KOPT-K1 (cell line): ENCODE results near the gene CFAP410.
A peak's percentile ranks its signal among the peaks of the same experiment; 100 is the strongest.
"Not testable (repeated sequence)": the region's sequence is repeated elsewhere in the genome, so short reads cannot be mapped to it uniquely, and the experiment has no call there.

Experiments used
- H3K27ac ChIP-seq: fragments of 200-600 bp; sonication (generic); 2 replicates; pipeline ENCODE4 v1.5.1; 2016; ENCODE audit warnings: antibody characterized with exemption, mild to moderate bottlenecking, low read depth, low read length; ENCODE audit not compliant: poor library complexity, severe bottlenecking
- H3K36me3 ChIP-seq: fragments of 200-600 bp; sonication (generic); 2 replicates; pipeline ENCODE4 v1.5.1; 2017; ENCODE audit warnings: antibody characterized with exemption, mild to moderate bottlenecking, low read length, moderate library complexity; ENCODE audit not compliant: insufficient read depth
- H3K9me3 ChIP-seq: fragments of 200-600 bp; sonication (generic); 2 replicates; pipeline ENCODE4 v1.5.1; 2017; ENCODE audit warnings: antibody characterized with exemption, low read length, mild to moderate bottlenecking; ENCODE audit not compliant: insufficient read depth, poor library complexity, severe bottlenecking

Gene CFAP410

GRCh38 chr21:44312089-44312488, 27.1 kb downstream of the CFAP410 start:
- Histone ChIP-seq H3K36me3 (peaks cover 64% of the 10 kb centered on the region; the same call in 1 of the 2 replicates), H3K9me3 (no peaks in the 10 kb centered on the region), H3K27ac (no peak overlapping the region)

- H3K27ac ChIP-seq: no peak overlapping the region
- H3K36me3 ChIP-seq: peaks cover 59% of the 10 kb centered on the region; the same call in 1 of the 2 replicates
- no peaks in the 10 kb centered on the region for H3K9me3 ChIP-seq
Observed at GRCh38 chr21:44310628-44311507, 28.3 kb downstream of the CFAP410 start.

- peaks cover 47% of the 10 kb centered on the region; the same call in 1 of the 2 replicates for H3K36me3 ChIP-seq
- no peak overlapping the region for H3K27ac ChIP-seq
- H3K9me3 ChIP-seq: no peaks in the 10 kb centered on the region
Observed at GRCh38 chr21:44306936-44307704, 32.1 kb downstream of the CFAP410 start.

- Histone ChIP-seq H3K9me3 (no peaks in the 10 kb centered on the region), H3K27ac (no peak overlapping the region), H3K36me3 (peaks cover 34% of the 10 kb centered on the region; the same call in 1 of the 2 replicates)
Observed at GRCh38 chr21:44305691-44306090, 33.5 kb downstream of the CFAP410 start.

- Histone ChIP-seq H3K27ac (no peak overlapping the region), H3K36me3 (peaks cover 27% of the 10 kb centered on the region; the same call in 1 of the 2 replicates), H3K9me3 (no peaks in the 10 kb centered on the region)
Observed at GRCh38 chr21:44304877-44305293, 34.3 kb downstream of the CFAP410 start.

- Histone ChIP-seq H3K36me3 (peaks cover 23% of the 10 kb centered on the region; the same call in 1 of the 2 replicates), H3K27ac (no peak overlapping the region), H3K9me3 (no peaks in the 10 kb centered on the region)
Observed at GRCh38 chr21:44304011-44304616, 35.1 kb downstream of the CFAP410 start.

- no peaks in the 10 kb centered on the region for H3K9me3 ChIP-seq
- no peak overlapping the region for H3K27ac ChIP-seq
Observed at GRCh38 chr21:44303490-44303981, 35.7 kb downstream of the CFAP410 start.

GRCh38 chr21:44302573-44303401, 36.4 kb downstream of the CFAP410 start:
- H3K9me3 ChIP-seq, H3K27ac ChIP-seq: not testable (repeated sequence)
- peaks cover 13% of the 10 kb centered on the region; the same call in 1 of the 2 replicates for H3K36me3 ChIP-seq

More at GRCh38 chr21:44303490-44303981, 35.7 kb downstream of the CFAP410 start:
- H3K36me3 ChIP-seq: peaks cover 18% of the 10 kb centered on the region; the same call in 1 of the 2 replicates

GRCh38 chr21:44301961-44302406, 37.2 kb downstream of the CFAP410 start:
- H3K27ac ChIP-seq: no peak overlapping the region
- H3K36me3 ChIP-seq: peaks cover 6% of the 10 kb centered on the region; the same call in 1 of the 2 replicates

GRCh38 chr21:44301141-44301540, 38.0 kb downstream of the CFAP410 start:
- Histone ChIP-seq H3K9me3 (no peaks in the 10 kb centered on the region), H3K36me3 (no peaks in the 10 kb centered on the region), H3K27ac (peak overlapping the region; percentile 62)

More at GRCh38 chr21:44301961-44302406, 37.2 kb downstream of the CFAP410 start:
- no peaks in the 10 kb centered on the region for H3K9me3 ChIP-seq

GRCh38 chr21:44300262-44300959, 38.8 kb downstream of the CFAP410 start:
- no peaks in the 10 kb centered on the region for H3K9me3 ChIP-seq
- H3K36me3 ChIP-seq: no peaks in the 10 kb centered on the region
- H3K27ac ChIP-seq: peak overlapping the region; percentile 62

GRCh38 chr21:44299458-44300261, 39.5 kb downstream of the CFAP410 start, which contains the start of gene PFKL:
TSS of gene PFKL (plus strand) at chr21:44300053. CDS start at chr21:44300106, 53 bp downstream.
- H3K27ac ChIP-seq: peak within 1 kb of the TSS; percentile 62
- no peaks in the 10 kb centered on the region for H3K9me3 ChIP-seq
- H3K36me3 ChIP-seq: no peaks in the 10 kb centered on the region

- H3K9me3 ChIP-seq: no peaks in the 10 kb centered on the region
- peak overlapping the region; percentile 62 for H3K27ac ChIP-seq
- no peaks in the 10 kb centered on the region for H3K36me3 ChIP-seq
Observed at GRCh38 chr21:44299085-44299457, 40.1 kb downstream of the CFAP410 start.
